Measurements from ENCODE around the gene ELAVL2.

The ELAVL2 gene

DNA sequence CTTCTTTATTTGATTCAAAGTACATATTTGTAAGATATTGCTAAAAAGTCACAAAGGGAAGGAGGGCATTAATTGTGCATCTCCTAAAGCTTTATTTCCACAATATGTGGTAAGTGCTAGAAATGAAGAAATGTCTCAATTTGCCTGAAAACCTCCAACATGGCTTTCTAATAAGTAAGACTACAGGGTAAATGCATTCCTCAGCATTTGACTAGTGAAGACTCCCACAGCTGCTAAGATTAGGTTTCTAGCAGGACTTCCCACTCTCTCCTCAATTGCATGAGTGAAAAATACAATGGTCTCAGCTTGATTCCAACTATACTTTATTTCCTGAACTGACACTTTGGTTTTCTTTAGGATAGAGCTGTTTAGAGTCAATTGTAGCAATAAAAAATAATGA lies 162.1 kb downstream of the ELAVL2 start:
- no peak overlapping the region for H3K27ac ChIP-seq (ENCODE audit: insufficient read depth in 1 of 2, low read depth in 1 of 2, low read length in 2 of 2, poor library complexity in 1 of 2, severe bottlenecking in 2 of 2)
- POLR2A ChIA-PET = no interaction called here

DNA sequence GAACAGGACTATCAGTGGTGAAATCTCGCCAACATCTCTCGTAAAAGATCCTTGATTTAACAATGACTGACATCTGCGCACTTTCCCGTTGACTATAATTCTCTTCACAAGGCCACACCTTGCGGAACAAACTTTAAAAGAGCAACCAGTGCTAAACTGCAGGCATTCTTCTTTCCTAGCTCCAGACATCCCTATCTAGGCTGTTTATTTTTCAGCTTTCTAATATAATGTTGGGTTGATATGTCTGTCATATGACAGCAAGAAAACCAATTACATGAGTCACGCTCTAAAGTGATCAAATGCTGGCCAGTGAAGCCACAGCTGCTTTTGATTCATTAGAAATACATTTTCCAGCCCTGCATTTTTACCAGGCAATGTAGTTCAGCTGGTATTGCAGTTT lies 162.5 kb downstream of the ELAVL2 start:
- no peak overlapping the region for H3K27ac ChIP-seq (ENCODE audit: insufficient read depth in 1 of 2, low read depth in 1 of 2, low read length in 2 of 2, poor library complexity in 1 of 2, severe bottlenecking in 2 of 2)
- no peaks in the 10 kb centered on the region for H3K9me3 ChIP-seq (ENCODE audit: control extremely low read depth in 1 of 5, control insufficient read depth in 4 of 5, insufficient read depth in 2 of 5, low read depth in 1 of 5, low read length in 4 of 5)
- 98% methylated on average over 5 of the region's 6 CpGs for WGBS (ENCODE audit: insufficient coverage)
- no peaks in the 10 kb centered on the region for H3K36me3 ChIP-seq (ENCODE audit: control insufficient read depth in 4 of 4, insufficient read depth in 4 of 4, low read length in 3 of 4)
- POLR2A ChIA-PET = no interaction called here
- CTCF ChIA-PET = no interaction called here
- no peaks in the 10 kb centered on the region for H3K27me3 ChIP-seq (replicated peaks in 2 of 5; ENCODE audit: control insufficient read depth in 4 of 5, insufficient read depth in 5 of 5, low read length in 4 of 5)
- DNase-seq = no peak
- no peaks in the 10 kb centered on the region for H3K4me1 ChIP-seq (ENCODE audit: control extremely low read depth in 1 of 4, control insufficient read depth in 4 of 4, insufficient read depth in 4 of 4, low read length in 3 of 4)
- no peak overlapping the region for H3K4me3 ChIP-seq (ENCODE audit: control insufficient read depth in 1 of 7, extremely low read depth in 1 of 7, insufficient read depth in 4 of 7, low read depth in 2 of 7, low read length in 6 of 7)

More for the DNA sequence above, 162.1 kb downstream of the ELAVL2 start:
- no peak for DNase-seq
- Histone ChIP-seq H3K4me3 (ENCODE audit: control insufficient read depth in 1 of 7, extremely low read depth in 1 of 7, insufficient read depth in 4 of 7, low read depth in 2 of 7, low read length in 6 of 7) (no peak overlapping the region), H3K36me3 (ENCODE audit: control insufficient read depth in 4 of 4, insufficient read depth in 4 of 4, low read length in 3 of 4) (no peaks in the 10 kb centered on the region), H3K9me3 (ENCODE audit: control extremely low read depth in 1 of 5, control insufficient read depth in 4 of 5, insufficient read depth in 2 of 5, low read depth in 1 of 5, low read length in 4 of 5) (no peaks in the 10 kb centered on the region), H3K27me3 (replicated peaks in 2 of 5; ENCODE audit: control insufficient read depth in 4 of 5, insufficient read depth in 5 of 5, low read length in 4 of 5) (no peaks in the 10 kb centered on the region), H3K4me1 (ENCODE audit: control extremely low read depth in 1 of 4, control insufficient read depth in 4 of 4, insufficient read depth in 4 of 4, low read length in 3 of 4) (no peaks in the 10 kb centered on the region)
- CTCF ChIA-PET = no interaction called here

GRCh38 chr9:23663125-23663524 lies 162.9 kb downstream of the ELAVL2 start:
- WGBS (ENCODE audit: insufficient coverage) = 80% methylated on average over 2 of the region's 2 CpGs
- H3K27ac ChIP-seq (ENCODE audit: insufficient read depth in 1 of 2, low read depth in 1 of 2, low read length in 2 of 2, poor library complexity in 1 of 2, severe bottlenecking in 2 of 2) = no peak overlapping the region

DNA sequence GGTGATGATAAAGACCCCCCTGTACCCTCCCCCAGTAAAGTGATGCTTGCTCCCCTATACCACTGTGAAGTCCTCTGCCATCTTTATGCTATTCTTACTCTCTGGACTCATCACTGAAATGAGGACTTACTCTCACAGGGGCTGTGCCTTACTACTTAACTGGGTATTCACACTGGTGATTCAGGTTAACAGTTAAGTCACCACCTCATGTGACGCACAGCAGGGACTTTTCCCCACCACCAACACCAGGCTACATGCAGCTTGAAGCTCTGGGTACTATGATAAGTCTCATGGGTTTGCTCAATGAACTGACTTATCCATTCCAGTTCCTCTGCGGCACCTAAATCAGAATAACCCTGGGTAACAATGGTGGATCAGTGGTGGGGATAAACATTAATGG lies 163.7 kb downstream of the ELAVL2 start:
- H3K27me3 ChIP-seq (replicated peaks in 2 of 5; ENCODE audit: control insufficient read depth in 4 of 5, insufficient read depth in 5 of 5, low read length in 4 of 5) = no peaks in the 10 kb centered on the region
- H3K36me3 ChIP-seq (ENCODE audit: control insufficient read depth in 4 of 4, insufficient read depth in 4 of 4, low read length in 3 of 4) = no peaks in the 10 kb centered on the region
- ChIA-PET CTCF (no interaction called here), POLR2A (no interaction called here)
- no peak overlapping the region for H3K4me3 ChIP-seq (ENCODE audit: control insufficient read depth in 1 of 7, extremely low read depth in 1 of 7, insufficient read depth in 4 of 7, low read depth in 2 of 7, low read length in 6 of 7)
- 100% methylated on average over 1 of the region's 2 CpGs for WGBS (ENCODE audit: insufficient coverage)
- no peaks in the 10 kb centered on the region for H3K4me1 ChIP-seq (ENCODE audit: control extremely low read depth in 1 of 4, control insufficient read depth in 4 of 4, insufficient read depth in 4 of 4, low read length in 3 of 4)
- no peak for DNase-seq
- no peaks in the 10 kb centered on the region for H3K9me3 ChIP-seq (ENCODE audit: control extremely low read depth in 1 of 5, control insufficient read depth in 4 of 5, insufficient read depth in 2 of 5, low read depth in 1 of 5, low read length in 4 of 5)
- no peak overlapping the region for H3K27ac ChIP-seq (ENCODE audit: insufficient read depth in 1 of 2, low read depth in 1 of 2, low read length in 2 of 2, poor library complexity in 1 of 2, severe bottlenecking in 2 of 2)

More at GRCh38 chr9:23663125-23663524, 162.9 kb downstream of the ELAVL2 start:
- no peak for DNase-seq
- ChIA-PET CTCF (no interaction called here), POLR2A (no interaction called here)
- no peaks in the 10 kb centered on the region for H3K9me3 ChIP-seq (ENCODE audit: control extremely low read depth in 1 of 5, control insufficient read depth in 4 of 5, insufficient read depth in 2 of 5, low read depth in 1 of 5, low read length in 4 of 5)
- H3K27me3 ChIP-seq (replicated peaks in 2 of 5; ENCODE audit: control insufficient read depth in 4 of 5, insufficient read depth in 5 of 5, low read length in 4 of 5) = no peaks in the 10 kb centered on the region
- no peaks in the 10 kb centered on the region for H3K36me3 ChIP-seq (ENCODE audit: control insufficient read depth in 4 of 4, insufficient read depth in 4 of 4, low read length in 3 of 4)
- H3K4me3 ChIP-seq (ENCODE audit: control insufficient read depth in 1 of 7, extremely low read depth in 1 of 7, insufficient read depth in 4 of 7, low read depth in 2 of 7, low read length in 6 of 7) = no peak overlapping the region
- no peaks in the 10 kb centered on the region for H3K4me1 ChIP-seq (ENCODE audit: control extremely low read depth in 1 of 4, control insufficient read depth in 4 of 4, insufficient read depth in 4 of 4, low read length in 3 of 4)

- DNase-seq = no peak
- H3K4me1 ChIP-seq (ENCODE audit: control extremely low read depth in 1 of 4, control insufficient read depth in 4 of 4, insufficient read depth in 4 of 4, low read length in 3 of 4) = no peaks in the 10 kb centered on the region
- H3K27ac ChIP-seq (ENCODE audit: insufficient read depth in 1 of 2, low read depth in 1 of 2, low read length in 2 of 2, poor library complexity in 1 of 2, severe bottlenecking in 2 of 2) = no peak overlapping the region
- POLR2A ChIA-PET = no interaction called here
- no peak overlapping the region for H3K4me3 ChIP-seq (ENCODE audit: control insufficient read depth in 1 of 7, extremely low read depth in 1 of 7, insufficient read depth in 4 of 7, low read depth in 2 of 7, low read length in 6 of 7)
- WGBS (ENCODE audit: insufficient coverage) = 91% methylated on average over 6 of the region's 6 CpGs
- CTCF ChIA-PET = no interaction called here
- H3K9me3 ChIP-seq (ENCODE audit: control extremely low read depth in 1 of 5, control insufficient read depth in 4 of 5, insufficient read depth in 2 of 5, low read depth in 1 of 5, low read length in 4 of 5) = no peaks in the 10 kb centered on the region
- H3K36me3 ChIP-seq (ENCODE audit: control insufficient read depth in 4 of 4, insufficient read depth in 4 of 4, low read length in 3 of 4) = no peaks in the 10 kb centered on the region
- no peaks in the 10 kb centered on the region for H3K27me3 ChIP-seq (replicated peaks in 2 of 5; ENCODE audit: control insufficient read depth in 4 of 5, insufficient read depth in 5 of 5, low read length in 4 of 5)
These were observed 166.6 kb downstream of the ELAVL2 start for GRCh38 chr9:23659346-23660006.

- Histone ChIP-seq H3K27ac (ENCODE audit: insufficient read depth in 1 of 2, low read depth in 1 of 2, low read length in 2 of 2, poor library complexity in 1 of 2, severe bottlenecking in 2 of 2) (no peak overlapping the region), H3K4me3 (ENCODE audit: control insufficient read depth in 1 of 7, extremely low read depth in 1 of 7, insufficient read depth in 4 of 7, low read depth in 2 of 7, low read length in 6 of 7) (no peak overlapping the region), H3K9me3 (ENCODE audit: control extremely low read depth in 1 of 5, control insufficient read depth in 4 of 5, insufficient read depth in 2 of 5, low read depth in 1 of 5, low read length in 4 of 5) (no peaks in the 10 kb centered on the region), H3K4me1 (ENCODE audit: control extremely low read depth in 1 of 4, control insufficient read depth in 4 of 4, insufficient read depth in 4 of 4, low read length in 3 of 4) (no peaks in the 10 kb centered on the region), H3K36me3 (ENCODE audit: control insufficient read depth in 4 of 4, insufficient read depth in 4 of 4, low read length in 3 of 4) (no peaks in the 10 kb centered on the region), H3K27me3 (replicated peaks in 2 of 5; ENCODE audit: control insufficient read depth in 4 of 5, insufficient read depth in 5 of 5, low read length in 4 of 5) (no peaks in the 10 kb centered on the region)
- DNase-seq = no peak
- ChIA-PET POLR2A (no interaction called here), CTCF (no interaction called here)
- WGBS (ENCODE audit: insufficient coverage) = 98% methylated on average over 5 of the region's 10 CpGs
These were observed 167.4 kb downstream of the ELAVL2 start for GRCh38 chr9:23658376-23659258.

GRCh38 chr9:23651051-23651450 lies 175.0 kb downstream of the ELAVL2 start:
- Histone ChIP-seq H3K4me1 (ENCODE audit: control extremely low read depth in 1 of 4, control insufficient read depth in 4 of 4, insufficient read depth in 4 of 4, low read length in 3 of 4) (no peaks in the 10 kb centered on the region), H3K27ac (ENCODE audit: insufficient read depth in 1 of 2, low read depth in 1 of 2, low read length in 2 of 2, poor library complexity in 1 of 2, severe bottlenecking in 2 of 2) (no peak overlapping the region), H3K27me3 (replicated peaks in 2 of 5; ENCODE audit: control insufficient read depth in 4 of 5, insufficient read depth in 5 of 5, low read length in 4 of 5) (no peaks in the 10 kb centered on the region), H3K4me3 (ENCODE audit: control insufficient read depth in 1 of 7, extremely low read depth in 1 of 7, insufficient read depth in 4 of 7, low read depth in 2 of 7, low read length in 6 of 7) (no peak overlapping the region), H3K36me3 (ENCODE audit: control insufficient read depth in 4 of 4, insufficient read depth in 4 of 4, low read length in 3 of 4) (no peaks in the 10 kb centered on the region), H3K9me3 (ENCODE audit: control extremely low read depth in 1 of 5, control insufficient read depth in 4 of 5, insufficient read depth in 2 of 5, low read depth in 1 of 5, low read length in 4 of 5) (no peaks in the 10 kb centered on the region)
- ChIA-PET POLR2A (no interaction called here), CTCF (no interaction called here)
- DNase-seq = no peak
- WGBS (ENCODE audit: insufficient coverage) = 82% methylated on average over 5 of the region's 5 CpGs
